ENCODE measurements around the gene WBP1L. TPM values are rescaled to one million over a fixed set of nuclear protein-coding genes. Genes with fewer than 3 reads are reported as not detected.
"Not testable (repeated sequence)": the region's sequence is repeated elsewhere in the genome, so short reads cannot be mapped to it uniquely, and the experiment has no call there.

The WBP1L gene
- total RNA-seq, 1 donor from 2014 or later = 44.5 TPM

DNA sequence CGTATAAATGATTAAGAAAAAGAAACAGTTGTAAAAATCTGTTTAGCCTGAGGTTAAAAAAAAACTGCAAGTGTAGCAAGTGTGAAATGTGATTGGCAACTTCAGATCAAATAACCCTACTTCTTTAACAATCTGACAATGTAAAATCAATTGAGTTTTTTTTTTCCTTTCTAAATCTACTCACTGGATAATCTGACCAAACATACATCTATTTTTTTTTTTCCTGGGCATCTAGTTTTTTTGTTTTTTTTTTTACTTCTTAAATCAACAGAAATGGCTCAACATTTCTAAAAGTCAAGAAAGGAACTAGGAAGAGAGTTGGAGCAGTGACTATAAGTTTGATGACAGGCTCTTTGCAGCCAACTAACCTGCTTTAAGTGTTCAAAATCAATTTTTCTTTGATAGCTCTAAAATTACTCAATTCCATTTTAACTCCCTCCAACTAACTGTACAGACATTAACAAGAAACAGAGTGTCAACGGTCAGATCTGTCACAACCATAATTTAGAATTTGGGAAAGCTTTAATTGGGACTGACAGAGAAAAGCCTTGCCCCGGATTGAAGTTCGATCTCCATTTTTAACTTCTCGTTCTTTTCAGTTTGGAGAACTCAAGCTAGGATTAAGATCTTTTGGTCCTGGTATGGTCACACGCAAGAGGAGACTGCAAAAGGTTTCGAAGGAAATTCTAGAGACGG is 30.8 kb upstream of the WBP1L start:
- intact Hi-C loops (cut with DNase I) = no loop called here
- TF ChIP-seq, protein P1, sequence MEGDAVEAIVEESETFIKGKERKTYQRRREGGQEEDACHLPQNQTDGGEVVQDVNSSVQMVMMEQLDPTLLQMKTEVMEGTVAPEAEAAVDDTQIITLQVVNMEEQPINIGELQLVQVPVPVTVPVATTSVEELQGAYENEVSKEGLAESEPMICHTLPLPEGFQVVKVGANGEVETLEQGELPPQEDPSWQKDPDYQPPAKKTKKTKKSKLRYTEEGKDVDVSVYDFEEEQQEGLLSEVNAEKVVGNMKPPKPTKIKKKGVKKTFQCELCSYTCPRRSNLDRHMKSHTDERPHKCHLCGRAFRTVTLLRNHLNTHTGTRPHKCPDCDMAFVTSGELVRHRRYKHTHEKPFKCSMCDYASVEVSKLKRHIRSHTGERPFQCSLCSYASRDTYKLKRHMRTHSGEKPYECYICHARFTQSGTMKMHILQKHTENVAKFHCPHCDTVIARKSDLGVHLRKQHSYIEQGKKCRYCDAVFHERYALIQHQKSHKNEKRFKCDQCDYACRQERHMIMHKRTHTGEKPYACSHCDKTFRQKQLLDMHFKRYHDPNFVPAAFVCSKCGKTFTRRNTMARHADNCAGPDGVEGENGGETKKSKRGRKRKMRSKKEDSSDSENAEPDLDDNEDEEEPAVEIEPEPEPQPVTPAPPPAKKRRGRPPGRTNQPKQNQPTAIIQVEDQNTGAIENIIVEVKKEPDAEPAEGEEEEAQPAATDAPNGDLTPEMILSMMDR (IDR thresholded peaks at IDR 0.05) = no peak
- Histone ChIP-seq H3K9me3 (no peaks in the 10 kb centered on the region), H3K4me3 (peak overlapping the region; percentile 99), H3K27me3 (ENCODE audit: low read depth) (no peaks in the 10 kb centered on the region), H3K36me3 (no peaks in the 10 kb centered on the region), H3K27ac (peak overlapping the region; percentile 85), H3K4me1 (peaks cover 19% of the 10 kb centered on the region)
- ATAC-seq = no peak
- DNase-seq = no peak

DNA sequence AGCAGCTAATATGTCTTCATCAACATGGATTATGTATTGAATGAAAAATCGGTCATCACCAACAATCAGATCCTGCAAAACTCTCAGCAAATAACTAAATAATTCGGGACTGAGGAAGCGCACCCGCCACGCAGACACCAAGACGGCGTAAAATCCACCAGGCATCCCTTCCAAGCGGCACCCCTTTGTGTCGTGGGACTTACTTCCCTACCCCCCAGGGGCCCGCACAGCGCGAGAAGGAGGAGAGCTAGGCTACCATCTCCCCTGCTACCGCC is 30.3 kb upstream of the WBP1L start:
- Histone ChIP-seq H3K4me1 (peaks cover 19% of the 10 kb centered on the region), H3K9me3 (no peaks in the 10 kb centered on the region), H3K4me3 (peak overlapping the region; percentile 99), H3K27me3 (ENCODE audit: low read depth) (no peaks in the 10 kb centered on the region), H3K36me3 (no peaks in the 10 kb centered on the region), H3K27ac (peak overlapping the region; percentile 85)
- intact Hi-C loops (cut with DNase I) = no loop called here
- DNase-seq (no peak), ATAC-seq (peak; percentile 75 to 82)
- TF ChIP-seq, protein P1 (IDR thresholded peaks at IDR 0.05) = no peak

DNA sequence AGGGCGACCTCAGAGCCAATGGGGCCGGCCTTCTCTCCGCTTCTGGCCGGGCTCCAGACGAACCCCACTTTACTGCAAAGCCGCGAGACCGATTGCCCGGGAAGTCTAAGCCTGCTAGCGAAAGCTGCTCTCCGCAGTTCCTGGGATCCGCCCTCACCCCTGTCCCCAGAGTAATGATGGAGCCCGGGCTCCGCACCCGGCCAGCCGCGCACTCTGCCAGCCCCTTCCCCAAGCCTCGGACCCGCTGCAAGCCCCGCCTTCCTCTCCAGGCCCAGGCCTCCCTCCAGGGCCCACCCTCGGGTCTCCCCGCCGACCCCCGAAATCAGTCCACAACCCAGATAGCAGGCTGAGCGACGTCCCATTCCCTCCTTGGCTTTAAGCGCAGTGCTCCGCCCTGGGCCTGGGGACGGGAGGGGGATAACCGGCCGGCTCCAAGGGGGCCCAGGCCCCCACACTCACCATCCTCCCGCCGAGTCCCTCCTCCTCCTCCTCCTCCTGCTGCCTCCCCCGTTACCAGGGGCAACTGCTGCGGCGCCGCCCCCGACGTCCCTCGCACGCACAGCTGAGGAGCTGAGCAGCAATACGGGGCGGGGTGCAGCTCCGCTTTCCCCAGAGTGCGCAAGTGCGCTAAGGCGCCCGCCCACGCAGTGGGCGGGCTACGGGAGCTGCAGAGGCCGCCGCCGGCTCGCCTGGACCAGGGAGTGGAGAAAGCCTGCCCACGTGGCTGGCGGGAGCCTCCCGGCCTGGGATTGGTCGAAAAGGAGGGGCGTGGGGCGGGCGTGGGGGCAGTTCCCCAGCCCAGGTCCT is 29.7 kb upstream of the WBP1L start, which contains the start of gene ARL3:
Gene ARL3 (minus strand): TSS at position 584 of the 807 bp plus-strand sequence. CDS start 122 bp downstream, at position 462.
- intact Hi-C loops (cut with DNase I) = no loop called here
- Histone ChIP-seq H3K36me3 (no peaks in the 10 kb centered on the region), H3K27me3 (ENCODE audit: low read depth) (no peaks in the 10 kb centered on the region), H3K4me1 (peaks cover 19% of the 10 kb centered on the region), H3K9me3 (no peaks in the 10 kb centered on the region), H3K4me3 (peak within 1 kb of the TSS; percentile 99), H3K27ac (peak within 1 kb of the TSS; percentile 85)
- TF ChIP-seq, protein P1 (IDR thresholded peaks at IDR 0.05) = peak; percentile 40
- DNase-seq = peak; percentile 99
- peak; percentile 99 for ATAC-seq

DNA sequence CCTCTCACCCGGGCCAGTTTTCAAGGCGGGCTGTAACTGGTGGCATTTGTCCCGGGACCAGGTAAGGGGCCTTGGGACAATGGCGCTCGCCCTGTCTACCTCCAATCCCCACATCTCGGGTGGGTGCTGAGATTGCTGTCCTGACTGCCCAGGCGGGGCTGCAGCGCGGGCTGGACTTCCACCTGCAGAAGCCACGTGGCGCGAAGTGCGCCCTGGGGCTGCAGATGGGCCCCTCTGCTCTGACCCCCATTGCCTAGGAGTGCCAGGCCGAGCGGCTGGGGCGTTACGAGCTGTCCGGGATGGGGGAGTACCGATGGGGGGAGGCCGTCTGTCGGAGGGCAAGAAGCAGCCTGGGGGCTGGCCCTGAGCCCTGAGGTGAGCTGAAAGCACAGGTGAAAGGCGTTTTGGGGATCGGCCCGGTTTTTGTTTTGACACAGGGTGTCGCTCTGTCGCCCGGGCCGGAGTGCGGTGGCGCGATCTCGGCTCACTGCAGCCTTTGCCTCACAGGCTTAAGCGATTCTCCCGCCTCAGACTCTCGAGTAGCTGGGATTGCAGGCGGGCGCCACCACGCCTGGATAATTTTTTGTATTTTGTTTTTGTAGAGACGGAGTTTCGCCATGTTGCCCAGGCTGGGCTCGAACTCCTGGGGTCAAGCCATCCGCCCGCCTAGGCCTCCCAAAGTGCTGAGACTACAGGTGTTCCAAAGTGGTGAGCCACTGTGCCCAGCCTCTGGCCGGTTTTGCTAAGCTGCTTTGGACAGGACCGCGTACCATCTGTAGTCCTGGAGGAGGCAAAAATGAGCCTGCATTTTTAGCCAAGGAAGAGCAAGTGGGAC is 28.9 kb upstream of the WBP1L start, which contains the start of gene SFXN2:
Gene SFXN2 (plus strand): TSS at position 16 of the 835 bp plus-strand sequence. CDS start 12,001 bp downstream, outside the sequence.
- intact Hi-C loops (cut with DNase I) = no loop called here
- DNase-seq (peak; percentile 67), ATAC-seq (peak; percentile 40 to 47)
- TF ChIP-seq, protein P1 (IDR thresholded peaks at IDR 0.05) = no peak
- Histone ChIP-seq H3K4me3 (peak within 1 kb of the TSS; percentile 99), H3K9me3 (no peaks in the 10 kb centered on the region), H3K27me3 (ENCODE audit: low read depth) (no peaks in the 10 kb centered on the region), H3K36me3 (no peaks in the 10 kb centered on the region), H3K4me1 (peaks cover 19% of the 10 kb centered on the region), H3K27ac (peak within 1 kb of the TSS; percentile 85)

DNA sequence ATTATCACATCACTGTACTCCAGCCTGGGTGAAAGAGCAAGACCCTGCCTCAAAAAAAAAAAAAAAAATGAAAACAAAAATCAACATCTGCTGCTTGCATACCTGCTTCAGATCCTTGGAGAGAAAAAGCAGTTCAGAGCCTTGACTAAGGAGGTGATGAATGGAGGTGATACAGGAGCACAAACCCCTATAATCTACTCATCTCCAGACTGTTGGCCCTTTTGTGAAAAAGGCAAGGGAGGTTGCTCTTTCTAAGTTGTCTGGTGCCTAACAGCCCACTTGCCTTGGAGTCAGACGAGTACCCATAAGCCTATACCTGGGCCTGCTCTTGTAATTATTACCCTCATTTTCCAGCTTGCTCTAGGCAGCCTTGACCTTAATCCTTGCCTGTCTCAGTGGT is 27.9 kb upstream of the WBP1L start:
- intact Hi-C loops (cut with DNase I) = no loop called here
- TF ChIP-seq, protein P1 (IDR thresholded peaks at IDR 0.05) = no peak

DNA sequence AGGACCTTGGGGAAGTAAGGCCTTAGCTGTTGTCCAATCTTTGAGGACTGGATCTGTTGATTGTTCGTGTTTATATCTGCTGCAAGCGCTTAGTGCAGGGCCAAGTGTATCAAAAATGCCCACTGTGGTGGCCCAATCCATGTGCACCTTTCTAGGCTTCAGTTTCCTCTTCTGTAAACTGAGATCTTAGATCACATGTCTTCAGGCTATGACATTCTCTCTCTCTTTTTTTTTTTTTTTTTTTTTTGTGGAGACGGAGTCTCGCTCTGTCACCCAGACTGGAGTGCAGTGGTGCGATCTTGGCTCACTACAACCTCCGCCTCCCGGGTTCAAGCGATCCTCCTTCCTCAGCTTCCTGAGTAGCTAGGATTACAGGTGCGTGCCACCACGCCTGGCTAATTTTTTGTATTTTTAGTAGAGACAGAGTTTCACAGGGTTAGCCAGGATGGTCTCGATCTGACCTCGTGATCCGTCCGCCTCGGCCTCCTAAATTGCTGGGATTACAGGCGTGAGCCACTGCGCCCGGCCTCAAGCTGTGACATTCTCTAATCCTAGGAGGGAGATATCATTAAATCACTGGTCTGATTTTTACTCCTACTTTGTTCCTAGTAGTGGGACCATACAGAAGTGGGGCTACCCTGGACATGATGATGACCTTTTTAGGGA is 26.7 kb upstream of the WBP1L start:
- H3K4me1 ChIP-seq = peaks cover 19% of the 10 kb centered on the region
- H3K27ac ChIP-seq; DNase-seq; H3K4me3 ChIP-seq; H3K36me3 ChIP-seq; H3K27me3 ChIP-seq (ENCODE audit: low read depth); ATAC-seq; intact Hi-C loops (cut with DNase I); H3K9me3 ChIP-seq: not testable (repeated sequence)

More for the DNA sequence above, 27.9 kb upstream of the WBP1L start:
- H3K36me3 ChIP-seq = no peaks in the 10 kb centered on the region
- H3K9me3 ChIP-seq = no peaks in the 10 kb centered on the region
- ATAC-seq = no peak
- H3K4me3 ChIP-seq = no peak overlapping the region
- no peaks in the 10 kb centered on the region for H3K27me3 ChIP-seq (ENCODE audit: low read depth)
- H3K27ac ChIP-seq = no peak overlapping the region
- DNase-seq = no peak
- peaks cover 19% of the 10 kb centered on the region for H3K4me1 ChIP-seq

Data from lower lobe of right lung (tissue), 2 donors.